Gastrocnemius medialis (tissue), 4 donors: ENCODE results near the gene HEATR5A.

Experiments
- POLR2A ChIP-seq, 2 donors: fragments of 450-650 bp; IDR thresholded peaks; one replicate each; pipeline ENCODE4 v1.6.1; 2017; ENCODE audit warnings: antibody characterized with exemption in 2 of 2, mild to moderate bottlenecking in 2 of 2, moderate library complexity in 2 of 2
- TF ChIP-seq, protein P1 (sequence below), 5 experiments: fragments of 450-650 bp in 3 of 5; fragments of 200-600 bp in 2 of 5; sonication (generic) in 2 of 5; IDR thresholded peaks in 4 of 5; conservative IDR thresholded peaks in 1 of 5; 1 replicate in 4 of 5; 2 replicates in 1 of 5; pipeline ENCODE4 v1.5.1; 2016 to 2019; ENCODE audit warnings: antibody characterized with exemption in 5 of 5, mild to moderate bottlenecking in 3 of 5, moderate library complexity in 3 of 5

DNA sequence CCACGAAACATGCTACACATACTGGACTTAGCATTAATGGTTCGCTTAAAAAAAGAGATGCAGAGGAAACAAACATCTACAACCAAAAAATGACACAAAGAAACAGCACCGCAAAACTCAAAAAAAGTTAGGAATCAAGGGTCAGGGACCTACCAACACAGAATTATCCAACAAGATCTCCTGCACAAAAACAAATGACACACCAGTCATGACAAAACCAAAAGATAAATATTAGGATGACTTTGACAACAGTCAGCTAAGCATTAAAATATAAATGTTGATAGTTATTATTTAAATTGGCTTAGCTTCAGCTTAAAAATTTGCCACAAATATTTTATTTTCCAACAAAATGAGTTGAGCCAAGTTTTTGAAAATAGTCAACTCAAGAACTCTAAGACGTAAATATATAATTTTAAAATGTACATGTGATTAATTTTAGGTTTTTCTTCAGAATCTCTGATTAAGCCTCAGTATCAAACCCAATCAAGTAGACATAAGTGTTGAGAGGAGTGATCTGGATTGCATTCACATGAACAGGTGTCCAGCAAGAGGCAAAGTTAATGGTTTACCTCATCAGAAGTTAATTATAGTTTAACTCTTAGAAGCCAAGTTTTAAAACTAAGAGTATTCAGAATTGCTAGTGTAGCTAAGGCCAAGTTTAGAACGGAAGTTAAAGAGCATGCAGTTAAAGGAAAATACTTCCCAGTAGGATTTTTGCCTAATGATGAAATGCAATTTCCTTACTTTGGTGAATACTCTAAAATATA lies 79.9 kb downstream of the HEATR5A start:
- TF ChIP-seq, protein P1, sequence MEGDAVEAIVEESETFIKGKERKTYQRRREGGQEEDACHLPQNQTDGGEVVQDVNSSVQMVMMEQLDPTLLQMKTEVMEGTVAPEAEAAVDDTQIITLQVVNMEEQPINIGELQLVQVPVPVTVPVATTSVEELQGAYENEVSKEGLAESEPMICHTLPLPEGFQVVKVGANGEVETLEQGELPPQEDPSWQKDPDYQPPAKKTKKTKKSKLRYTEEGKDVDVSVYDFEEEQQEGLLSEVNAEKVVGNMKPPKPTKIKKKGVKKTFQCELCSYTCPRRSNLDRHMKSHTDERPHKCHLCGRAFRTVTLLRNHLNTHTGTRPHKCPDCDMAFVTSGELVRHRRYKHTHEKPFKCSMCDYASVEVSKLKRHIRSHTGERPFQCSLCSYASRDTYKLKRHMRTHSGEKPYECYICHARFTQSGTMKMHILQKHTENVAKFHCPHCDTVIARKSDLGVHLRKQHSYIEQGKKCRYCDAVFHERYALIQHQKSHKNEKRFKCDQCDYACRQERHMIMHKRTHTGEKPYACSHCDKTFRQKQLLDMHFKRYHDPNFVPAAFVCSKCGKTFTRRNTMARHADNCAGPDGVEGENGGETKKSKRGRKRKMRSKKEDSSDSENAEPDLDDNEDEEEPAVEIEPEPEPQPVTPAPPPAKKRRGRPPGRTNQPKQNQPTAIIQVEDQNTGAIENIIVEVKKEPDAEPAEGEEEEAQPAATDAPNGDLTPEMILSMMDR (IDR thresholded peaks at IDR 0.05 in 4 of 5, conservative IDR thresholded peaks at IDR 0.05 in 1 of 5): no peak
- no peak for TF ChIP-seq POLR2A (IDR thresholded peaks at IDR 0.05)
